Transverse colon (tissue), 4 donors: Measurements from ENCODE around the gene GABARAPL2. TPM values are rescaled to one million over a fixed set of nuclear protein-coding genes. Genes with fewer than 3 reads are reported as not detected.

ENCODE experiments used
- DNase-seq: peaks from one replicate; pipeline ENCODE4 v3.0.0-alpha.2; 2019
- H3K27ac ChIP-seq, 4 donors: fragments of 200-600 bp; sonication (generic); 2 replicates each; pipeline ENCODE4 v1.5.1; 2016 to 2018; ENCODE audit warnings: inconsistent platforms in 4 of 4
- H3K27me3 ChIP-seq: fragments of 200-600 bp; sonication (generic); 2 replicates; pipeline ENCODE4 v1.5.1; 2017; ENCODE audit warnings: inconsistent platforms
- H3K36me3 ChIP-seq, 4 donors: fragments of 200-600 bp; sonication (generic); 2 replicates each; pipeline ENCODE4 v1.5.1; 2017 to 2019; ENCODE audit warnings: inconsistent platforms in 4 of 4
- H3K4me1 ChIP-seq, 4 donors: fragments of 200-600 bp; sonication (generic); 2 replicates each; pipeline ENCODE4 v1.5.1; 2017 to 2020; ENCODE audit warnings: inconsistent platforms in 4 of 4
- H3K4me3 ChIP-seq, 4 donors: fragments of 200-600 bp; sonication (generic); 1 replicate in 1 of 4; 2 replicates in 3 of 4; pipeline versions ENCODE4 v1.5.1 to v1.6.1; 2017 to 2019; ENCODE audit warnings: inconsistent platforms in 4 of 4
- H3K9me3 ChIP-seq, 2 donors: fragments of 200-600 bp; sonication (generic); 2 replicates each; pipeline ENCODE4 v1.5.1; 2017 to 2019; ENCODE audit warnings: inconsistent platforms in 2 of 2
- EP300 ChIP-seq: sonication (generic); formaldehyde crosslinking; IDR thresholded peaks from one replicate; pipeline ENCODE4 v1.6.1; 2017; ENCODE audit warnings: antibody characterized with exemption, low read depth
- POLR2A ChIP-seq: fragments of 450-650 bp; IDR thresholded peaks from one replicate; pipeline ENCODE4 v1.6.1; 2016; ENCODE audit warnings: antibody characterized with exemption, mild to moderate bottlenecking, moderate library complexity
- POLR2AphosphoS5 ChIP-seq, 3 donors: sonication (generic); formaldehyde crosslinking; IDR thresholded peaks; one replicate each; pipeline ENCODE4 v1.6.1; 2016; ENCODE audit warnings: antibody characterized with exemption in 3 of 3
- WGBS, 2 donors: methylation state at CpG; one replicate each; pipeline ENCODE4 v1.1.5; 2018; ENCODE audit warnings: low coverage in 1 of 2; 5-methylcytosine and 5-hydroxymethylcytosine counted together
- in situ Hi-C, 4 donors: fragments of 200-750 bp; cut with MboI; loops; one replicate each; pipeline versions ENCODE4 v1.15.0 to v1.15.1; 2017; ENCODE audit warnings: low sequenced_read_pairs in 3 of 4, low pct_ligation_motif_present in 1 of 4, low pct_unique_long_range_greater_than_20kb in 1 of 4
- intact Hi-C: fragments of 100-400 bp; cut with DNase I; formaldehyde crosslinking; loops from one replicate; pipeline ENCODE4 v1.15.1; 2023; ENCODE audit warnings: low total_unique reads
- total RNA-seq, 4 donors: library from RNA; depleted of rRNA; stranded (reverse); fragments of >200 nt; gene quantifications; one replicate each; pipeline ENCODE4 v1.1.0, GENCODE V29; 2016
- TF ChIP-seq, protein P1 (sequence below), 5 experiments: fragments of 200-600 bp in 3 of 5; fragments of 450-650 bp in 2 of 5; sonication (generic) in 3 of 5; IDR thresholded peaks; 1 replicate in 2 of 5; 2 replicates in 3 of 5; pipeline ENCODE4 v1.5.1; 2016 to 2017; ENCODE audit warnings: antibody characterized with exemption in 5 of 5, inconsistent platforms in 3 of 5, mild to moderate bottlenecking in 2 of 5, moderate library complexity in 1 of 5

The GABARAPL2 gene
- total RNA-seq, 4 donors from 2014 or later: 40.0 to 128 (median 81.3) TPM

- intact Hi-C loops: no loop called here
- Histone ChIP-seq H3K9me3 (no peaks in the 10 kb centered on the region), H3K27ac (peak overlapping the region in 1 of 4 donors; percentile 41), H3K4me3 (no peak overlapping the region), H3K27me3 (no peaks in the 10 kb centered on the region), H3K4me1 (peaks cover 0 to under 1% (median 0%) of the 10 kb centered on the region in 4 donors), H3K36me3 (peaks cover 0 to 42% (median 9%) of the 10 kb centered on the region in 4 donors)
- in situ Hi-C loops: no loop called here
- WGBS, 2 donors: 95 to 100% methylated on average over 1 to 2 of the region's 2 CpGs
- no peak for DNase-seq
- no peak for TF ChIP-seq POLR2AphosphoS5 (IDR thresholded peaks at IDR 0.05)
- no peak for TF ChIP-seq EP300
- TF ChIP-seq, protein P1, sequence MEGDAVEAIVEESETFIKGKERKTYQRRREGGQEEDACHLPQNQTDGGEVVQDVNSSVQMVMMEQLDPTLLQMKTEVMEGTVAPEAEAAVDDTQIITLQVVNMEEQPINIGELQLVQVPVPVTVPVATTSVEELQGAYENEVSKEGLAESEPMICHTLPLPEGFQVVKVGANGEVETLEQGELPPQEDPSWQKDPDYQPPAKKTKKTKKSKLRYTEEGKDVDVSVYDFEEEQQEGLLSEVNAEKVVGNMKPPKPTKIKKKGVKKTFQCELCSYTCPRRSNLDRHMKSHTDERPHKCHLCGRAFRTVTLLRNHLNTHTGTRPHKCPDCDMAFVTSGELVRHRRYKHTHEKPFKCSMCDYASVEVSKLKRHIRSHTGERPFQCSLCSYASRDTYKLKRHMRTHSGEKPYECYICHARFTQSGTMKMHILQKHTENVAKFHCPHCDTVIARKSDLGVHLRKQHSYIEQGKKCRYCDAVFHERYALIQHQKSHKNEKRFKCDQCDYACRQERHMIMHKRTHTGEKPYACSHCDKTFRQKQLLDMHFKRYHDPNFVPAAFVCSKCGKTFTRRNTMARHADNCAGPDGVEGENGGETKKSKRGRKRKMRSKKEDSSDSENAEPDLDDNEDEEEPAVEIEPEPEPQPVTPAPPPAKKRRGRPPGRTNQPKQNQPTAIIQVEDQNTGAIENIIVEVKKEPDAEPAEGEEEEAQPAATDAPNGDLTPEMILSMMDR (IDR thresholded peaks at IDR 0.05): no peak
- no peak for TF ChIP-seq POLR2A
Measured at GRCh38 chr16:75615619-75616018, 49.4 kb downstream of the GABARAPL2 start.

GRCh38 chr16:75616521-75617010 is 50.4 kb downstream of the GABARAPL2 start:
- 84 to 87% methylated on average over 4 of the region's 4 CpGs for WGBS, 2 donors
- no peaks in the 10 kb centered on the region for H3K27me3 ChIP-seq
- DNase-seq: no peak
- H3K9me3 ChIP-seq: no peaks in the 10 kb centered on the region
- H3K4me3 ChIP-seq: no peak overlapping the region
- in situ Hi-C loops: no loop called here
- H3K27ac ChIP-seq: peak overlapping the region in 1 of 4 donors; percentile 16
- H3K4me1 ChIP-seq: peaks cover 2 to 10% (median 6%) of the 10 kb centered on the region in 4 donors
- peaks cover 0 to 33% (median 6%) of the 10 kb centered on the region in 4 donors for H3K36me3 ChIP-seq
- TF ChIP-seq, protein P1 (IDR thresholded peaks at IDR 0.05): no peak
- intact Hi-C loops: no loop called here

DNA sequence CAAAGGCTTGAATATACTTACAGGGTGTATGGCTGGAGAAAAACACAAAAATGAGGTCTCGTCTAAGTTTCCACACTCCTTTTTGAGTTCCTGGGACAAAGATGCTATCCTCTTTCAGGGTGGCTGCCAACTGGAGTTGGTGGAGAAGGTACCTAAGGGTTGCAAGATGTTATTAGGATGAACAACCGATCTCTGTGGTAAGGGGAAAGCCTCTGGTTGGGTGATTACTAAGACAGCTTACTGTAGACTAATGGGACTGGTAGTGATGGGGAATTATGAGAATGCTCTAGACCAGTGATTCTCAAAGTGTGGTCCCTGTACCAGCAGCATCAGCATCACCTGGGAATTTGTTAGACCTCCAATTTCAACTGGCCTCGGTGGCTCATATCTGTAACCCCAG is 50.9 kb downstream of the GABARAPL2 start:
- no peaks in the 10 kb centered on the region for H3K27me3 ChIP-seq
- WGBS, 2 donors: 77 to 100% methylated on average over 1 to 3 of the region's 3 CpGs
- H3K4me3 ChIP-seq: no peak overlapping the region
- no peak for DNase-seq
- peaks cover 8 to 15% (median 10%) of the 10 kb centered on the region in 4 donors for H3K4me1 ChIP-seq
- peak overlapping the region in 1 of 4 donors; percentile 16 for H3K27ac ChIP-seq
- TF ChIP-seq POLR2AphosphoS5 (IDR thresholded peaks at IDR 0.05): no peak
- no peak for TF ChIP-seq POLR2A
- TF ChIP-seq, protein P1 (IDR thresholded peaks at IDR 0.05): no peak
- TF ChIP-seq EP300: no peak
- H3K36me3 ChIP-seq: peaks cover 0 to 32% (median 4%) of the 10 kb centered on the region in 4 donors
- intact Hi-C loops: no loop called here
- no peaks in the 10 kb centered on the region for H3K9me3 ChIP-seq
- in situ Hi-C loops: no loop called here

GRCh38 chr16:75618780-75619179 is 52.6 kb downstream of the GABARAPL2 start:
- no peak for DNase-seq
- intact Hi-C loops: no loop called here

More at GRCh38 chr16:75618780-75619179, 52.6 kb downstream of the GABARAPL2 start:
- Histone ChIP-seq H3K9me3 (no peaks in the 10 kb centered on the region), H3K4me3 (no peak overlapping the region), H3K36me3 (peaks cover 0 to 26% (median 3%) of the 10 kb centered on the region in 4 donors), H3K27me3 (no peaks in the 10 kb centered on the region), H3K4me1 (peaks cover 11 to 26% (median 16%) of the 10 kb centered on the region in 4 donors), H3K27ac (no peak overlapping the region)
- 89% methylated on average over 2 of the region's 2 CpGs; no CpG with 5 or more reads in 1 of the 2 donors for WGBS, 2 donors
- TF ChIP-seq, protein P1 (IDR thresholded peaks at IDR 0.05): no peak
- TF ChIP-seq EP300: no peak
- no peak for TF ChIP-seq POLR2A
- no peak for TF ChIP-seq POLR2AphosphoS5 (IDR thresholded peaks at IDR 0.05)
- in situ Hi-C loops: no loop called here
